ENCODE data around the gene CEMIP. TPM values are rescaled to one million over a fixed set of nuclear protein-coding genes. Genes with fewer than 3 reads are reported as not detected.

The CEMIP gene
- total RNA-seq, 1 donor from 2014 or later, result under 0.01 TPM

GRCh38 chr15:80878867-80879250, 99.7 kb downstream of the CEMIP start:
- no peaks in the 10 kb centered on the region for H3K36me3 ChIP-seq (ENCODE audit: control insufficient read depth, insufficient read depth, low read length)
- DNase-seq (ENCODE audit: low read depth), result no peak
- TF ChIP-seq CTCF (IDR thresholded peaks at IDR 0.05; ENCODE audit: insufficient read depth, low read length, poor library complexity, severe bottlenecking), result no peak
- peaks cover 2% of the 10 kb centered on the region for H3K27me3 ChIP-seq (ENCODE audit: control insufficient read depth, insufficient read depth, low read length)
- no peak overlapping the region for H3K4me3 ChIP-seq (ENCODE audit: low read depth, low read length)

GRCh38 chr15:80880086-80880485, 100.9 kb downstream of the CEMIP start:
- H3K4me3 ChIP-seq (ENCODE audit: low read depth, low read length), result no peak overlapping the region
- TF ChIP-seq CTCF (IDR thresholded peaks at IDR 0.05; ENCODE audit: insufficient read depth, low read length, poor library complexity, severe bottlenecking), result no peak
- no peaks in the 10 kb centered on the region for H3K36me3 ChIP-seq (ENCODE audit: control insufficient read depth, insufficient read depth, low read length)
- no peak for DNase-seq (ENCODE audit: low read depth)
- H3K27me3 ChIP-seq (ENCODE audit: control insufficient read depth, insufficient read depth, low read length), result peaks cover 2% of the 10 kb centered on the region

- TF ChIP-seq CTCF (IDR thresholded peaks at IDR 0.05; ENCODE audit: insufficient read depth, low read length, poor library complexity, severe bottlenecking), result no peak
- Histone ChIP-seq H3K27me3 (ENCODE audit: control insufficient read depth, insufficient read depth, low read length) (peaks cover 4% of the 10 kb centered on the region), H3K36me3 (ENCODE audit: control insufficient read depth, insufficient read depth, low read length) (no peaks in the 10 kb centered on the region), H3K4me3 (ENCODE audit: low read depth, low read length) (no peak overlapping the region)
- DNase-seq (ENCODE audit: low read depth), result no peak
Observed at GRCh38 chr15:80883641-80884040, 104.5 kb downstream of the CEMIP start.

GRCh38 chr15:80885016-80885579, 105.9 kb downstream of the CEMIP start:
- no peak for DNase-seq (ENCODE audit: low read depth)
- H3K36me3 ChIP-seq (ENCODE audit: control insufficient read depth, insufficient read depth, low read length), result no peaks in the 10 kb centered on the region
- H3K4me3 ChIP-seq (ENCODE audit: low read depth, low read length), result no peak overlapping the region
- TF ChIP-seq CTCF (IDR thresholded peaks at IDR 0.05; ENCODE audit: insufficient read depth, low read length, poor library complexity, severe bottlenecking), result no peak
- H3K27me3 ChIP-seq (ENCODE audit: control insufficient read depth, insufficient read depth, low read length), result peaks cover 4% of the 10 kb centered on the region

- H3K27me3 ChIP-seq (ENCODE audit: control insufficient read depth, insufficient read depth, low read length), result peaks cover 2% of the 10 kb centered on the region
- no peak for DNase-seq (ENCODE audit: low read depth)
- H3K36me3 ChIP-seq (ENCODE audit: control insufficient read depth, insufficient read depth, low read length), result no peaks in the 10 kb centered on the region
- no peak for TF ChIP-seq CTCF (IDR thresholded peaks at IDR 0.05; ENCODE audit: insufficient read depth, low read length, poor library complexity, severe bottlenecking)
- H3K4me3 ChIP-seq (ENCODE audit: low read depth, low read length), result no peak overlapping the region
Observed at GRCh38 chr15:80887148-80887547, 108.0 kb downstream of the CEMIP start.

GRCh38 chr15:80888846-80889245, 109.7 kb downstream of the CEMIP start:
- no peak overlapping the region for H3K4me3 ChIP-seq (ENCODE audit: low read depth, low read length)
- no peaks in the 10 kb centered on the region for H3K36me3 ChIP-seq (ENCODE audit: control insufficient read depth, insufficient read depth, low read length)
- H3K27me3 ChIP-seq (ENCODE audit: control insufficient read depth, insufficient read depth, low read length), result peaks cover 2% of the 10 kb centered on the region
- no peak for DNase-seq (ENCODE audit: low read depth)
- no peak for TF ChIP-seq CTCF (IDR thresholded peaks at IDR 0.05; ENCODE audit: insufficient read depth, low read length, poor library complexity, severe bottlenecking)

Measured in kidney epithelial cell (primary cell).